Measurements from ENCODE around the gene PLEKHA7. TPM values are rescaled to one million over a fixed set of nuclear protein-coding genes. Genes with fewer than 3 reads are reported as not detected.
A peak's percentile ranks its signal among the peaks of the same experiment; 100 is the strongest.

PLEKHA7 gene
- total RNA-seq, 4 donors from 2014 or later: 23.6 to 47.5 (median 32.7) TPM

DNA sequence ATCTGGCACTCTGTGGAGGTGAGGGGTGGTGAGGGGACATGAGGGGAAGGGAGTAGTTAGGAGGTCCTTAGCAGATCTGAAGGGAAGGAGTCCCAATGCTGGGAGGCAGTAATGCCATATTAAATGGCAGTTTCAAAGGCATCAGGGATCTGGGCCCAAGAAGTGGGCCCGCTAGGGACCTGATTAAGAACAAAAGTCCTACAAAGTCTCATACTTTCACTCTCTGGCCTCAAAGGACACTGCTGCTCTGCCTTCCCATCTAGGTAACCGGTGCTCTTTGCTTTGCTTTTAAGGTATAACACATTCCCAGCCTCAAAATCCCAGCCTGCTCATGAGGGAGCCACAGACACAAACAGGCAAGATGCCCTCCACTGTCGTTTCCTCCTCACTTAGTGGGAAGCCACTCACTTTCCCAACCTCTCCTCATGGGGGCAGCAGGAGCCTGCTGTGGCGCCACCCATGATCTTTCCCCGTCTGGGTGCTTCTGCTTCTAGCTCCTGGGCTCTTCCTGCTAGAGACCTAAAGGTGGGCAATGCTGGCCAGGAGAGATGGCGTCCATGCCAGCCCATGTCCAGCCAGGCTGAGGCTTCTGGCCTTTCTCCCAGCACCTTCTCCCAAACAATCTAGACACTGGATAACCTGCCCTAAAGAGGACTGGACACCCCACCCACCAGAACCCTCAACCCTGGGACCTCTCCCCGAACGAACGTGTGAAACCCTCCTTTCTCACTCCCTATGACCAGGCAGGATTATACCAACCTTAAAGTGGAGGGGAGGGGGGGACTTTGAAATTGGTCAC is 68.3 kb downstream of the PLEKHA7 start:
- 46% methylated on average over 9 of the region's 9 CpGs for WGBS
- no peak overlapping the region for H3K27ac ChIP-seq

DNA sequence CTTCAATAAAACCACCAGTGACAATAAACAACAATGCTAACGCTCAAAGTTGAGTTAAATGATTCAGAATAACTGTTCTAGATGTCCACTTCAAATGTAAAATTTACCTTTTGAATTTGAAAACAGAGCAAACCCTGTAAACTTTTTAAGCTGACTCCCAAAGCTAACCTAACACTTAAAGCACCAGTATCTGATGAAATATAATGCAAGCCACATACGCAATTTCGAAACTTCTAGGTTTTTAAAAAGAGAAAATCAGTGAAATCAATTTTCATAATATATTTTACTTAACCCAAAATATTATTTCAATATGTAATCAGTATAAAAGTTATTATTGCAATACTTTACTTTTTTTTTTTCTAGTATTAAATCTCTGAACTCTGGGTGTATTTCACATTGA is 71.3 kb downstream of the PLEKHA7 start:
- Histone ChIP-seq H3K4me3 (no peak overlapping the region), H3K9me3 (no peaks in the 10 kb centered on the region), H3K27ac (no peak overlapping the region), H3K27me3 (no peaks in the 10 kb centered on the region), H3K4me1 (no peaks in the 10 kb centered on the region), H3K36me3 (no peaks in the 10 kb centered on the region)
- WGBS: 93% methylated on average over 3 of the region's 3 CpGs
- DNase-seq (ENCODE audit: low spot score in 2 of 2): no peak
- TF ChIP-seq EP300 (IDR thresholded peaks at IDR 0.05): no peak
- TF ChIP-seq, protein P1, sequence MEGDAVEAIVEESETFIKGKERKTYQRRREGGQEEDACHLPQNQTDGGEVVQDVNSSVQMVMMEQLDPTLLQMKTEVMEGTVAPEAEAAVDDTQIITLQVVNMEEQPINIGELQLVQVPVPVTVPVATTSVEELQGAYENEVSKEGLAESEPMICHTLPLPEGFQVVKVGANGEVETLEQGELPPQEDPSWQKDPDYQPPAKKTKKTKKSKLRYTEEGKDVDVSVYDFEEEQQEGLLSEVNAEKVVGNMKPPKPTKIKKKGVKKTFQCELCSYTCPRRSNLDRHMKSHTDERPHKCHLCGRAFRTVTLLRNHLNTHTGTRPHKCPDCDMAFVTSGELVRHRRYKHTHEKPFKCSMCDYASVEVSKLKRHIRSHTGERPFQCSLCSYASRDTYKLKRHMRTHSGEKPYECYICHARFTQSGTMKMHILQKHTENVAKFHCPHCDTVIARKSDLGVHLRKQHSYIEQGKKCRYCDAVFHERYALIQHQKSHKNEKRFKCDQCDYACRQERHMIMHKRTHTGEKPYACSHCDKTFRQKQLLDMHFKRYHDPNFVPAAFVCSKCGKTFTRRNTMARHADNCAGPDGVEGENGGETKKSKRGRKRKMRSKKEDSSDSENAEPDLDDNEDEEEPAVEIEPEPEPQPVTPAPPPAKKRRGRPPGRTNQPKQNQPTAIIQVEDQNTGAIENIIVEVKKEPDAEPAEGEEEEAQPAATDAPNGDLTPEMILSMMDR (IDR thresholded peaks at IDR 0.05): no peak
- no peak for TF ChIP-seq POLR2AphosphoS5 (IDR thresholded peaks at IDR 0.05)
- no peak for TF ChIP-seq POLR2A (IDR thresholded peaks at IDR 0.05)

More for the DNA sequence above, 68.3 kb downstream of the PLEKHA7 start:
- Histone ChIP-seq H3K9me3 (no peaks in the 10 kb centered on the region), H3K4me3 (no peak overlapping the region), H3K27me3 (no peaks in the 10 kb centered on the region), H3K36me3 (no peaks in the 10 kb centered on the region), H3K4me1 (no peaks in the 10 kb centered on the region)
- TF ChIP-seq, protein P1 (IDR thresholded peaks at IDR 0.05): peak; percentile 36 to 69
- TF ChIP-seq EP300 (IDR thresholded peaks at IDR 0.05): no peak
- DNase-seq (ENCODE audit: low spot score in 2 of 2): no peak

DNA sequence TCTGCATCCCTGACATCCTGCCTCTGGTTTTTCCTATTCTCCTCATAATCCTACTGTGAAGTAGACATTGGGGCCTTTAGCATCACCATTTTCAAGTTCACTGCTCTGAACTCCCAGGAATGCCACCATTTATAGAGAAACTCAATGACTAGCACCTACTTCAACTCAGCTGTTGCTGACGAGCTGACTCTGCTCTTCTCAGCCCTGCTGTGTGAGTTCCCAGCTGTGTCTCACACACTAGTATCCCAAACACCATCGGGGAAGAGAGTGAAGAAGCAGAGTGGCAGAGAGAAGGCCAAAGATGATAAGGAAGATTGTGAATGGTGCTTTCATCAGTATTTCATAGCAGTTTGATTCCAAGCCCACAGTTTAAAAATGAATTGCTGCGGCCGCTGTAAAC is 71.9 kb downstream of the PLEKHA7 start:
- Histone ChIP-seq H3K9me3 (no peaks in the 10 kb centered on the region), H3K4me3 (no peak overlapping the region), H3K36me3 (no peaks in the 10 kb centered on the region), H3K27me3 (no peaks in the 10 kb centered on the region), H3K4me1 (no peaks in the 10 kb centered on the region), H3K27ac (no peak overlapping the region)
- TF ChIP-seq POLR2A (IDR thresholded peaks at IDR 0.05) (no peak), EP300 (IDR thresholded peaks at IDR 0.05) (no peak), POLR2AphosphoS5 (IDR thresholded peaks at IDR 0.05) (no peak)
- TF ChIP-seq, protein P1 (IDR thresholded peaks at IDR 0.05): no peak
- no peak for DNase-seq (ENCODE audit: low spot score in 2 of 2)
- WGBS: 87% methylated on average over 4 of the region's 4 CpGs

DNA sequence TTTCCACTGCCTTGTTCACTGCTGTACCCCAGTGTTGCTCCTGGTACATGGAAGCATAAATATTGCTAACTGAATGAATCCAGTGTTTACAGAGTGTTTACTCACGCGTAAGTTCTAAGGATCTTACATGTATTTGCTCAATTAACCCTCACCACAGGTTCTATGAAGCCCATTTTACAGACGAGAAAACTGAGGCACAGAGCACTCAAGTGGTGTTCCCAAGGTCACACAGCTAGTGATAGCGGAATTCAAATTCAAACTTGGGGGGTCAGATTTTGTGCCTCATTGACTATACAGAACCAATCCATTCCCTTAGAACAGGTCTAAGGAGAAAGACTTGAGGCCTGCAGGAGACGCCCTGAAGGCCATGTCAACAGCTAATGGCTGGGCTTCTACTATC is 72.3 kb downstream of the PLEKHA7 start:
- DNase-seq (ENCODE audit: low spot score in 2 of 2): no peak
- Histone ChIP-seq H3K4me1 (no peaks in the 10 kb centered on the region), H3K27me3 (no peaks in the 10 kb centered on the region), H3K4me3 (no peak overlapping the region), H3K27ac (no peak overlapping the region), H3K9me3 (no peaks in the 10 kb centered on the region), H3K36me3 (no peaks in the 10 kb centered on the region)
- no peak for TF ChIP-seq POLR2AphosphoS5 (IDR thresholded peaks at IDR 0.05)
- TF ChIP-seq, protein P1 (IDR thresholded peaks at IDR 0.05): no peak
- 79% methylated on average over 5 of the region's 5 CpGs for WGBS

DNA sequence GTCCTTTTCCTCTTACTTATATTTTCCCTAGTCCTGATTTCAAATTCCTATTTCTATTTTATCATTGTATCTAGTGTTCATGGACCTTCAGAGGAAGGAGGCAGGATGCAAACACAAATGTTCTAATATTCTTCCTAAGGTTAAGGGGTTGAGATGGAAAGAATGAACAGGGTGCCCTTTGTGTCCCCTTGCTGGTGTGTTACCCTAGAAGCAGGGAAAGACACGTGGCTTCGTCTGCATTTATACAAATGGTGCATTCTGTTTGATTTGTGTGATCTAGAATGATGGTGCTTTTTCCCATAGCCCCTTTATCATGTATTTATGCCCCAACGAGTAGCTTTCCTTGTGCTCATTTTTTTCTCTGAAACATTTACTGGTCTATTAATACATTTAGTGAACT is 76.2 kb downstream of the PLEKHA7 start:
- no peaks in the 10 kb centered on the region for H3K27me3 ChIP-seq
- H3K27ac ChIP-seq: no peak overlapping the region
- WGBS: 84% methylated on average over 3 of the region's 3 CpGs
- no peak for TF ChIP-seq POLR2AphosphoS5 (IDR thresholded peaks at IDR 0.05)
- TF ChIP-seq EP300 (IDR thresholded peaks at IDR 0.05): no peak
- TF ChIP-seq POLR2A (IDR thresholded peaks at IDR 0.05): no peak
- TF ChIP-seq, protein P1 (IDR thresholded peaks at IDR 0.05): no peak
- no peak overlapping the region for H3K4me3 ChIP-seq
- DNase-seq (ENCODE audit: low spot score in 2 of 2): no peak
- peaks cover 11% of the 10 kb centered on the region for H3K4me1 ChIP-seq
- H3K36me3 ChIP-seq: no peaks in the 10 kb centered on the region
- H3K9me3 ChIP-seq: no peaks in the 10 kb centered on the region

Data from suprapubic skin (tissue), 4 donors.